Adrenal gland (tissue), 12 donors: ENCODE data around the gene CFAP57. TPM values are rescaled to one million over a fixed set of nuclear protein-coding genes. Genes with fewer than 3 reads are reported as not detected.

Experiments used
- DNase-seq, 7 donors: peaks; one replicate each; pipeline ENCODE4 v3.0.0-alpha.2; 2019 to 2020
- H3K27ac ChIP-seq, 5 donors: fragments of 200-600 bp; sonication (generic) in 4 of 5; 1 replicate in 3 of 5; 2 replicates in 2 of 5; pipeline versions ENCODE4 v1.5.1 to v1.8.0; 2016 to 2020; ENCODE audit warnings: mild to moderate bottlenecking in 1 of 5
- H3K27me3 ChIP-seq: fragments of 200-600 bp; 2 replicates; pipeline ENCODE4 v1.8.0; 2021
- H3K36me3 ChIP-seq, 2 donors: fragments of 200-600 bp; replicated peaks in 1 of 2; 1 replicate in 1 of 2; 2 replicates in 1 of 2; pipeline versions ENCODE4 v1.5.1 to v1.8.0; 2018 to 2022
- H3K4me1 ChIP-seq, 2 donors: fragments of 200-600 bp; replicated peaks in 1 of 2; 1 replicate in 1 of 2; 2 replicates in 1 of 2; pipeline versions ENCODE4 v1.5.1 to v1.8.0; 2018 to 2021
- H3K4me3 ChIP-seq, 4 donors: fragments of 200-600 bp; sonication (generic) in 3 of 4; one replicate each; pipeline ENCODE4 v1.5.1; 2016 to 2018
- H3K9me3 ChIP-seq, 3 donors: fragments of 200-600 bp; sonication (generic) in 1 of 3; replicated peaks in 1 of 3; 1 replicate in 2 of 3; 2 replicates in 1 of 3; pipeline versions ENCODE4 v1.5.1 to v1.8.0; 2016 to 2021
- CTCF ChIP-seq, 6 experiments: fragments of 450-650 bp in 4 of 6; fragments of 200-600 bp in 2 of 6; sonication (generic) in 1 of 6; IDR thresholded peaks; 1 replicate in 5 of 6; 2 replicates in 1 of 6; pipeline versions ENCODE4 v1.5.1 to v1.8.0; 2016 to 2021; ENCODE audit warnings: antibody characterized with exemption in 6 of 6, mild to moderate bottlenecking in 2 of 6, moderate library complexity in 1 of 6
- POLR2A ChIP-seq, 2 donors: fragments of 450-650 bp; IDR thresholded peaks; one replicate each; pipeline ENCODE4 v1.6.1; 2017; ENCODE audit warnings: antibody characterized with exemption in 2 of 2, mild to moderate bottlenecking in 2 of 2, moderate library complexity in 1 of 2
- WGBS, 4 donors: extraction: QIAGEN DNeasy Blood & Tissue Kit in 2 of 4; methylation state at CpG; one replicate each; pipeline versions ENCODE4 v1.1.5 to v1.1.7; 2013 to 2017; 5-methylcytosine and 5-hydroxymethylcytosine counted together
- intact Hi-C, 2 donors: fragments of 100-400 bp; cut with DNase I; formaldehyde crosslinking; loops; one replicate each; pipeline versions ENCODE4 v1.14.1 to v1.15.0; 2022 to 2023
- polyA plus RNA-seq, 3 donors: library from polyadenylated mRNA; stranded (reverse); fragments of 200-250 nt in 2 of 3; fragments of 350-450 nt in 1 of 3; fragmentation: Illumina TruSeq in 1 of 3; extraction: RNeasy Lipid Tissue Mini Kit (QIAGEN cat#74804) in 1 of 3; gene quantifications; one replicate each; pipeline ENCODE4 v1.2.3, GENCODE V29; 2013 to 2014
- total RNA-seq, 9 donors: library from RNA; depleted of rRNA in 4 of 9; stranded (reverse); fragments of >200 nt in 4 of 9; fragments of 120-200 nt in 1 of 9; fragmentation: NEBNext Ultra II Directional in 1 of 9; extraction: Animal tissue kit (Norgen Biotek cat#: 25700) in 1 of 9; gene quantifications; one replicate each; pipeline versions ENCODE4 v1.1.0 to v1.2.4, GENCODE V29; 2013 to 2023
- donor health status: healthy with polysubstance abuse.
- donor health status: Bipolar disorder and iron deficiency.
- donor health status: DM: yes; HTN: yes; CAD: no.
- donor health status: DM: no; HTN: no; CAD: no.
- donor health status: DM: no; HTN: no; CAD: no.
- donor health status: DM: yes; HTN: yes; CAD: no.

CFAP57 gene
- total and polyA plus RNA-seq, 12 donors, result 0.06 to 2.1 (median 0.33) TPM; not detected in 3

DNA sequence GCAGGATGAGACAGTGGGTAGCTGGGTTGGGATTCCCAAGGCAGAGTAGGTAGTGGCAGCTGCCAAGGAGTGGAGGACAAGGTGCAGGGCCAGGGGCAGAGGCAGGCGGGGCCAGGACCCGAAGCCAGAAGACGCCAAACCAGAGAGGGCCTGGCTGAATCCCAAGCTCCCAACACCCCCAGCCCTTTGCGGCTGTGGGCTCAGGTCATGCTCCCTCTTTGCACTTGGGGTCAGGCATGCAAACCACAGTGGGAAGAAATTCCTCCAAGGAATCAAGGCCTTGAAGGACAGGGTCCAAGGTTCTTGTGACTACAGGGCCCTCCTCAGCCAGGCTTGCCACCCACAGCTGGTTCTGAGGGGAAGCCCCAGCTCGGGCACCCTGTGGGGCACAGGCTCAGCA lies 107.0 kb downstream of the CFAP57 start:
- H3K27ac ChIP-seq, result no peak overlapping the region
- no peak overlapping the region for H3K4me3 ChIP-seq
- no peak for TF ChIP-seq POLR2A (IDR thresholded peaks at IDR 0.05)
- TF ChIP-seq CTCF (IDR thresholded peaks at IDR 0.05), result no peak
- intact Hi-C loops, result no loop called here
- no peaks in the 10 kb centered on the region for H3K27me3 ChIP-seq
- DNase-seq, result no peak
- no peaks in the 10 kb centered on the region for H3K9me3 ChIP-seq
- no peaks in the 10 kb centered on the region for H3K36me3 ChIP-seq
- H3K4me1 ChIP-seq, result peaks cover 0 to 7% of the 10 kb centered on the region in 2 donors
- WGBS, 4 donors, result 84 to 95% (median 93%) methylated on average over 5 of the region's 5 CpGs

DNA sequence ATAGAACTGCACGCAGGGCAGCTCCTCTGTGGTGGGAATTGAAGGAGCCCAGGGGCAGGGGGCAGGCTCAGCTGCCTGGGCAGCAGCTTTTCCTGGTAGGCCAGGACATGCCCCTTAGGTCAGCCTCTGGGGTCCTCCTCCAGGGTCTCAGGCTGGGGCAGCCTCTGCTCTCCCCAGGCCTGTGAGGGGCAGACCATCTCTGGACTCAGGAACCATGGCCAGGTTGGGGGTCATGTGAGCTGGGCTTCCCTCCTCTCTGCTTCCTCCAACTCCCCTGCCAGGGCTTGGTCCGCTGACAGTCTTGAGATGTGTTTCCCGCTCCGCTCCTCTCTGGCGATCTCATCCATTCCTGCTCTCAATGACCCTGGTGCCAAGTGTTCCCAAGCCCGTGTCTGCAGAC lies 107.5 kb downstream of the CFAP57 start:
- peaks cover 0 to 2% of the 10 kb centered on the region in 2 donors for H3K4me1 ChIP-seq
- no peaks in the 10 kb centered on the region for H3K9me3 ChIP-seq
- no peaks in the 10 kb centered on the region for H3K27me3 ChIP-seq
- TF ChIP-seq POLR2A (IDR thresholded peaks at IDR 0.05), result no peak
- TF ChIP-seq CTCF (IDR thresholded peaks at IDR 0.05), result no peak
- H3K4me3 ChIP-seq, result no peak overlapping the region
- WGBS, 4 donors, result 89 to 98% (median 95%) methylated on average over 2 to 6 of the region's 6 CpGs
- intact Hi-C loops, result no loop called here
- no peak for DNase-seq
- no peak overlapping the region for H3K27ac ChIP-seq
- H3K36me3 ChIP-seq, result no peaks in the 10 kb centered on the region

DNA sequence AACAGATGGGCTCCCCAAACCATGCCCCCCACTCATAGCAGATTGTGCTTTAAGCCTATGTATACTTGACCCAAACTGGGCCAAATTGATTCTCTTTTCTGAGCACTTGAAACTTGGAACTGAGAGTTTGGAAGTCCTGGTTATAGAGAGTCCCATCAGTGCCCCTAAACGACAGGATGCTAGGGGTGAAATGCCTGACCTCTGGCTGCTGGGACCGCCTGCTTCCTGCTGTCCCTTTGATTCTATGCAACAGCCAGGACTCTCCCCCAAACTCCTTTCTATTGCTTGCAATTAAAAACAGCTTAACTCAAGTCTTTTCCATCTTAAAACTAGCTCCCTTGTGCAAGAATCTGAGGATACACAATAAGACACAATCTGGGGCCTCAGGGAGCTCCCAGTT lies 108.6 kb downstream of the CFAP57 start:
- H3K9me3 ChIP-seq, result no peaks in the 10 kb centered on the region
- H3K36me3 ChIP-seq, result no peaks in the 10 kb centered on the region
- no peaks in the 10 kb centered on the region for H3K27me3 ChIP-seq
- H3K4me1 ChIP-seq, result no peaks in the 10 kb centered on the region
- intact Hi-C loops, result no loop called here
- H3K4me3 ChIP-seq, result no peak overlapping the region
- DNase-seq, result no peak
- peak overlapping the region in 1 of 5 donors; percentile 29 for H3K27ac ChIP-seq
- WGBS, 4 donors, result 42 to 66% (median 58%) methylated on average over 2 of the region's 2 CpGs
- no peak for TF ChIP-seq CTCF (IDR thresholded peaks at IDR 0.05)
- no peak for TF ChIP-seq POLR2A (IDR thresholded peaks at IDR 0.05)

GRCh38 chr1:43282220-43283195 lies 110.4 kb downstream of the CFAP57 start:
- Histone ChIP-seq H3K4me3 (no peak overlapping the region), H3K27me3 (no peaks in the 10 kb centered on the region), H3K27ac (no peak overlapping the region), H3K9me3 (no peaks in the 10 kb centered on the region), H3K4me1 (no peaks in the 10 kb centered on the region), H3K36me3 (no peaks in the 10 kb centered on the region)
- 87 to 96% (median 90%) methylated on average over 4 to 15 of the region's 15 CpGs for WGBS, 4 donors
- intact Hi-C loops, result no loop called here
- TF ChIP-seq CTCF (IDR thresholded peaks at IDR 0.05), result no peak
- no peak for TF ChIP-seq POLR2A (IDR thresholded peaks at IDR 0.05)
- no peak for DNase-seq
